ENCODE measurements around the gene COL9A1.

DNA sequence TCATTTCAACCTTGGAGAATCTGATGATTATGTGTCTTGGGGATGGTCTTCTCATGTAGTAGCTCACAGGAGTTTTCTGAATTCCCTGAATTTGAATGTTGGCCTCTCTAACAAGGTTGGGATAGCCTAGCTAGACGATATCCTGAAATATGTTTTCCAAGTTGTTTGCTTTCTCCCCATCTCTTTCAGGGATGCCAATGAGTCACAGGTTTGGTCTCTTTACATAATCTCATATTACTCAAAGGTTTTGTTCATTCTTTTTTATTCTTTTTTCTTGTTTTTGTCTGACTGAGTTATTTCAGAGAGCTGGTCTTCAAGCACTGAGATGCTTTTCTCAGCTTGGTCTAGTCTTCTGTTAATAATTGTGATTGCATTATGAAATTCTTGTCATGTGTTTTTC is 42.7 kb upstream of the COL9A1 start:
- TF ChIP-seq EP300 (IDR thresholded peaks at IDR 0.05): no peak
- TF ChIP-seq, protein P1, sequence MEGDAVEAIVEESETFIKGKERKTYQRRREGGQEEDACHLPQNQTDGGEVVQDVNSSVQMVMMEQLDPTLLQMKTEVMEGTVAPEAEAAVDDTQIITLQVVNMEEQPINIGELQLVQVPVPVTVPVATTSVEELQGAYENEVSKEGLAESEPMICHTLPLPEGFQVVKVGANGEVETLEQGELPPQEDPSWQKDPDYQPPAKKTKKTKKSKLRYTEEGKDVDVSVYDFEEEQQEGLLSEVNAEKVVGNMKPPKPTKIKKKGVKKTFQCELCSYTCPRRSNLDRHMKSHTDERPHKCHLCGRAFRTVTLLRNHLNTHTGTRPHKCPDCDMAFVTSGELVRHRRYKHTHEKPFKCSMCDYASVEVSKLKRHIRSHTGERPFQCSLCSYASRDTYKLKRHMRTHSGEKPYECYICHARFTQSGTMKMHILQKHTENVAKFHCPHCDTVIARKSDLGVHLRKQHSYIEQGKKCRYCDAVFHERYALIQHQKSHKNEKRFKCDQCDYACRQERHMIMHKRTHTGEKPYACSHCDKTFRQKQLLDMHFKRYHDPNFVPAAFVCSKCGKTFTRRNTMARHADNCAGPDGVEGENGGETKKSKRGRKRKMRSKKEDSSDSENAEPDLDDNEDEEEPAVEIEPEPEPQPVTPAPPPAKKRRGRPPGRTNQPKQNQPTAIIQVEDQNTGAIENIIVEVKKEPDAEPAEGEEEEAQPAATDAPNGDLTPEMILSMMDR (IDR thresholded peaks at IDR 0.05): no peak
